ENCODE results near the gene PPY.
A peak's percentile ranks its signal among the peaks of the same experiment; 100 is the strongest.
"Not testable (repeated sequence)": the region's sequence is repeated elsewhere in the genome, so short reads cannot be mapped to it uniquely, and the experiment has no call there.

The PPY gene

GRCh38 chr17:43905985-43906852 is 36.1 kb downstream of the PPY start:
- DNase-seq: peak; percentile 39 to 93 (median 83)

GRCh38 chr17:43905400-43905984 is 36.8 kb downstream of the PPY start:
- DNase-seq: peak in 15 of 51 donors; percentile 10 to 40 (median 26)

GRCh38 chr17:43901861-43902589 is 40.3 kb downstream of the PPY start:
- no peak for DNase-seq

GRCh38 chr17:43900858-43901754 is 41.2 kb downstream of the PPY start:
- peak in 1 of 51 donors; percentile 47 for DNase-seq

GRCh38 chr17:43900183-43900857 is 42.0 kb downstream of the PPY start:
- peak; percentile 10 to 90 (median 71) for DNase-seq

- no peak for DNase-seq
Measured at GRCh38 chr17:43898446-43898845, 43.8 kb downstream of the PPY start.

GRCh38 chr17:43897831-43898230 is 44.4 kb downstream of the PPY start:
- DNase-seq: no peak

- not testable (repeated sequence) for DNase-seq
Measured at GRCh38 chr17:43894494-43894893, 47.8 kb downstream of the PPY start.

- DNase-seq: no peak
Measured at GRCh38 chr17:43892647-43892952, 49.7 kb downstream of the PPY start.

GRCh38 chr17:43891851-43892646 is 50.2 kb downstream of the PPY start:
- DNase-seq: no peak

Measured in hypothalamus (tissue), 51 donors.